IPS-NIHi7 (cell line): ENCODE measurements around the gene SLC39A1.

Experiments used
- DNase-seq: peaks from one replicate; pipeline ENCODE4 v3.0.0; 2012; ENCODE audit warnings: mixed read lengths; ENCODE audit errors: extremely low spot score

The SLC39A1 gene

DNA sequence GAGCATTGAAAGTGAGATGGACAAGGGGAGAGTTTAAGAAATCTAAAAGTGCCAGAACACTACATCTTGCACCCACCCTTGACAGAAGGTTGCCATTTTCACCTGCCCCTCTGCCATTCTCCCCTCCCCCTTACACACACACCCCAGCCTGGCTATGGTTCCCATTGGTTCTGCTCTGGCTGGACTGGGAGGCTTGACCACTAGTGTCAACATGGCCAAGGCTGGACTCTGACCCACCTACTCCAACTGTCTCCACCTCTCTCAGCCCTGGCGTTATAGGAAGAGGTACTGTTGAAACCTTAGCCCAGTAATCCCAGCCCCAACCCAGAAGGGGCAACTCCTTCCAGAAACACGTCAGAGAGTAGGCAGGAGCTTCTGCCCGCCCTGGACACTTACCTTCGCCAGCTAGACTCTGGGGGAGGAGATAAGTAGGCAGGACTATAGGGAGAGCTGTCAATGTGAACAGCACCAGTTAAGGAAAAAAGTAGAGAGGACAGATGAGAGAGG is 9.4 kb downstream of the SLC39A1 start:
- DNase-seq = no peak

GRCh38 chr1:153951801-153952200 is 11.5 kb downstream of the SLC39A1 start:
- DNase-seq = no peak

GRCh38 chr1:153951183-153951582 is 12.2 kb downstream of the SLC39A1 start:
- no peak for DNase-seq

GRCh38 chr1:153946622-153947241 is 16.6 kb downstream of the SLC39A1 start, which contains the start of gene DENND4B:
DENND4B (minus strand) TSS chr1:153946718; CDS start chr1:153944374, 2,344 bp downstream.
- DNase-seq = peak; percentile 99

GRCh38 chr1:153945795-153946621 is 17.3 kb downstream of the SLC39A1 start:
- DNase-seq = peak; percentile 69

DNA sequence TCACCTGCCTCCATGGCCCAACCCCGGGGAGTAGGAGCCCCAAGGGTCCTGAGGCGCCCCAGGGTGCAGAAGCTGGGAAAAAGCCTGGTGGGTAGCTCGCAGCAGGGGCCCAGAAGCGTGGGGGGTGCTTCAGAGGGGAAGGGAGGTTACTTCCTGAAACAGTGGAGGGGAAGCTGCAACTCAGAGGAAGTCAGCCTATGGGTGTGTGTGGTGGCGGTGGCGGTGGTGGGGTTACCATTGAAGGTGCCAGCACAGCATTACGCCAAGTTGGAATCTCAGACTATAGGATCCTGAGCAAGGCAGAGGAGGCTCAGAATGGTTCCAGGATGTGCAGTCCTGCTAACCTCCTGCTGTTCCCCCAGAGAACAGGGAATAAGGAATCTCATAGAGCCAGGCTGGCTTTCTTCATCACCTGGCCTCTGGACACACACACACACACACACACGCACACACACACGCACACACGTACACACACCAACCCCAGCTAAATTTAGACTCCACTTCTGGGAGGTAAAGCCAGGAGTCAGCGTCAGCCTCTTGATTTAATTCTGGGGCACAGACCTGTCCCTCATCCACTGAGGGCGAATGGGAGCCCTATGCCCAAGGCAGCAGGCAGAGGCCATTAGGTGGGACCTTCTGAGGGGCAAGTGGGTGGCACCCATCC is 18.1 kb downstream of the SLC39A1 start:
- no peak for DNase-seq

GRCh38 chr1:153944827-153945117 is 18.6 kb downstream of the SLC39A1 start:
- no peak for DNase-seq

DNA sequence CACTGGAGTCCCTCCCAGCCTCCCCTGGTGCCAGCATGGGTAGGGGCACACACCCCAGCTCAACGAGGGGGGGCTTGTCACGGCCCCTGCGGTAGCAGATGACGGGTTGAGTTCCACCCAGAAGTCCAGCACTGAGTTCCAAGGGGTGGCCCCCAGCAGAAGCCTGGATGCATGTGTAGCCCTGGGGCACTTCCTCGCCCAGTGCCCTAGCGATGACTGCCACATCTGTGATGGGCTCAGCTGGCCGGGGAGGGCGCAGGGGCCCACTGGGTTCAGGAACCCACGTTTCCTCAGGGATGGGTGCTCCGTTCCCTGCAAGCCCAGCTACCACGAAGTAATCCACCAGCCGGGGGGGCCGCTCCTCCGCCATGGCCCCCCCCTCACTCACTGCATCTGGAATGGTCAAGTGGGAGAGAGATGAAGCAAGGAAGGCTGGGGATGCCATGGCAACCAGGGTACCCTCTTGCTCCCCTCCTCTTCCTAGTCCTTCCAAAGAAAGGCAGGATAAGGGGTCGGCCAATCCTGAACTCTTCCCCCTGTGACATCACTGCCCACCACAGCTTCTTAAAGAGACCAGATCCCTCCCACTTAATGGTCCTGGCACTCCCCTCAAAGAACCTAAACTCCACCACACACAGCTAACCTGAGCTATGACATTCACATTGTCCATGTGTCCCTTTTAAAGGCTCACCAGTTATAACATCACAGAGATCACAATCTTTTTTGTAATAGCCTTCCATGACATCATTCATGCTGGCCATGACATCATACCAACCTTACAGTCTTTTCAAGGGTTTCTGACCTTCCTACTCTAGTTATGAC is 19.1 kb downstream of the SLC39A1 start:
- DNase-seq = no peak

DNA sequence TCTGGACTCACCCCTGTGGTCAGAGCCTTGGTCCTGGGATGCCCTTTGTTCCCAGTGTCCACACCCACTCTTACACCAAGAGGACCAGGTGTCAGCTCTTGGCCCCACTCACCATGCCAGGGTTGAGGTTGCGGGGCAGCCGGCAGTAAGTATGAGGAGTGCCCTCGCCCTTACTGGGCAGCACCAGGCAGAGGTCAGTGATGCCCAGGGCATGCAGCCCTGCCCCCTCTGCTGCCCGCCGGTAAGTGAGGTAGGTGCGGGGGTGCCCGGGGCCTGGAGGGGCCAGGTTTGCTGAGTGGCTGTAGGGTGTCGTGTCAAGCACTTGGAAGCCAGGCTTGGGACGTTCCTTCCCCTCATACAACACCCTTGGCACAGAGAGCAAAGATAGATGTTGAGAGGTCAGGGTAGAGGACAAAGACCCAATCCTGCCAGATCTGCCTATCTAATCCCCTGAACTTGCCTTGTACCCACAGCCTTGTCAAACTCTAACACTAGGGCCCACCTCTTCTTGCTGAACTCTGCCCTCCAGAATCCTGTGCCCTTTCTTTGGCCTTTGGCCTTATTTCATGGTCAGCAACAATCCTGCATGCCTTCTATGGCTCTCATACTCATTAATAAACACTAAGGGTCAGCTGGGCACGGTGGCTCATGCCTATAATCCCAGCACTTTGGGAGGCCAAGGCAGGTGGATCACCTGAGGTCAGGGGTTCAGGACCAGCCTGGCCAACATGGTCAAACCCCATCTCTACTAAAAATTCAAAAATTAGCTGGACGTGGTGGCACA is 20.4 kb downstream of the SLC39A1 start:
- no peak for DNase-seq

DNA sequence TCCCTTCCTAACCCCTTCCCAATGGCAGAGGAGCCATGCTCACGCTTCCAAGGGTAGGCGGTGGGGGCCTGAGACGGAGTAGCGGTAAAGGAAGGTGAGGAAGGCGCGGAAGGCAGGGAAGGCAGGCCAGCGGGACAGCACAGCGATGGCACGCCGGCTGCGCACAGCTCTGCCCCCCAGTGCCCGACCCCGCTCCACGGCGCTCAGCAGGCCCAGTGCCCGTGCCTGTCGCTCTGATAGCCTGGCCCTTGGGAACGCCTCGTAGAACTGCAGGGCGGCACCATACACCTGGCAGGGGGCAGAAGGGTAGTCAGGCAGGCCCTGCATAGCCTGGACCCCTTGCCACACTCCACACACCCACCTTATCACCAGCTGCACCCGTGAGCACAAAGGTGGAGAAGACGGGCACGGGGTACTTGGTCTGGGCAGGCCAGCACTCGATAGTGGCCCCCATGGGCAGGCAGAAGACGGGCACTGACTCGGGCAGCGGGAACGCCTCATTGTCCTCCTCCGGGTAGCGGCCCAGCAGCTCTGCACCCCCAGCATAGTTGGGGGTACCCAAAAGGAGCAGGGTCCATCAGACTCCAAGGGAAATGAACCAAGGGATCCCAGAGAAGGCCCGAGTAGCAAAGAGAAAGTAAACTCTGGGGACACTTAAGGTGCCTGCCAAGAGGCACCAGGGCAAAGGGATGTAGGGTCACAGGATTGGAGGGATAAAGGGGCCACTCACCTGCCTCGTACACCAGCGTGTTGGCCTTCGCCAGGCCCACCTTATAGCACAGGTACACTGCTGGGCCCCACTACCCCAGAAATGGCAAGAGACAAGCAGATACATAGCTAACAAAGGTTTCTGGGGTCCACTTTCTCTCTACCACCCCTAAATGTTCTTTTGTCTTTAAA is 21.3 kb downstream of the SLC39A1 start:
- no peak for DNase-seq

DNA sequence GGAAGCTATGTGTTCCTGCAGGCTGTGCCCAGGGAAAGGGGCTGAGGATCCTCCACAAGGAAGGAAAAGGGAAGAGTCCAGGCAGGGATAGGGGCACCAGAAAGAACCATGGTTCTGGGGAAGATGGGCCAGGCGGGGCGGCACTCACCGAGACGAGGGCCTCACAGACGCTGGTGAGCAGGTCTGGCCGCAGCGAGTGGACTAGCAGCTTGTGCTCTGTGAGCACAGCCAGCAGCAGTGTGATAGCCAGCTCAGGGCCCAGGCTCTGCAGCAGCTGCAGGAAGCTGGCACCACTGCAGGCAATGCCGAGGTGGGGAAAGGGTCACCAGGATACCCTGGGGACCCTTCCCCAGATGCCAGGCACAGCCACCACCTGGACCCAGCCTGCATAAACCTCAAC is 22.6 kb downstream of the SLC39A1 start:
- DNase-seq = no peak

GRCh38 chr1:153939476-153939875 is 23.9 kb downstream of the SLC39A1 start:
- no peak for DNase-seq

DNA sequence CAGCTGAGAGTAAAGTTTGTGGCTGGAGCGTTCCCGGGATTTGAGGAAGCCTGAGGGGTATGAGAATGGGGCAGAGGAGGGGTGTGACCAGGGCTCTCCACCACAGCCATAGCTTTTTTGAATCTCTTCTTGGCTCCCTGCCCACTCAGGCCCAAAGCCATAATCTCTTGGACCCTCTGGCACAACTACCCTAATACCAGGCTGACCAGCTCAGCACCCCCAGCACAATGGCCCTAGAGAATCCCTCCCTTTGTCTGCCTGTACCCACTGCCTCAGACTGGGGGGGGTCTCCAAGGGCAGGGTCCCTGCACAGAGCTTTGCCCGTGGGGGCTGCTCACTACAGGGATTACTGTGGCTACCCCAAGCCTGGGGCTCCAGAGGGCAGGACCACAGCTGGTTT is 24.3 kb downstream of the SLC39A1 start:
- no peak for DNase-seq

GRCh38 chr1:153937331-153937730 is 26.0 kb downstream of the SLC39A1 start:
- DNase-seq = no peak

DNA sequence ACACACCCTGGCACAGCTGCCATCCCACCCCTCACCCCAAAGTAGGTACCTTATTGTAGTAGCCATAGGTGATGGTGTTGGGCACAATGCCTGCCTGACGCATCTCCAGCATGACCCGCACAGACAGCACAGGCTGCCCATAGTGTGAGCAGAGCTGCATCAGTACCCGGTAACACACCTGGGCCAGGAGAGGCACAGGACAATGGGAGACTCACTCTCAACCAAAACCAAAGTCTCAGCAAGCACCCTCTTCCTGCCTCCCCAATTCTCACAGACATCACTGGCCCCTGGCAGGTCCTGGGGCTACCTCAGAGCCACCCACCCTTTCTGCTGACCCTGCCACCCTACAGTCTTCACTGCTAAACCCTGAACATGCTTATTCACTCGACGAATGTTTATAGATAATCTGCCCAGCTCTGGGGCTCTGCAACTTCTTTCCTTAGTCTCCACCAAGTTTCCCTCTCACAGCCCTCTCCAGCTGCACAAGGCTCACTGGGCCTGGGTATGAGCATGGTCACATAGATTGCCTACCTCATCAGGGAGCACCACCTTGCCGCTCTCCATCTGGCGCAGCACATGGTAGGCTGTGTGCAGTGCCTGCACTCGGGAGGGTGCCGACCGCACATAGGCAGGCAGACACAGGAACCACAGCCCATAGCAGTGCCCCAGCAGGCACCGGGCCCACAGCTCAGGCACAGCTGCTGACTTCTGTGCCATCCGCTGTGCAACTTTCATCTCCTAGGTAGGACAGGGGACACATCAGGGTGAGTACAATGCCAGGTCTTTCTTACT is 27.1 kb downstream of the SLC39A1 start:
- DNase-seq = no peak

DNA sequence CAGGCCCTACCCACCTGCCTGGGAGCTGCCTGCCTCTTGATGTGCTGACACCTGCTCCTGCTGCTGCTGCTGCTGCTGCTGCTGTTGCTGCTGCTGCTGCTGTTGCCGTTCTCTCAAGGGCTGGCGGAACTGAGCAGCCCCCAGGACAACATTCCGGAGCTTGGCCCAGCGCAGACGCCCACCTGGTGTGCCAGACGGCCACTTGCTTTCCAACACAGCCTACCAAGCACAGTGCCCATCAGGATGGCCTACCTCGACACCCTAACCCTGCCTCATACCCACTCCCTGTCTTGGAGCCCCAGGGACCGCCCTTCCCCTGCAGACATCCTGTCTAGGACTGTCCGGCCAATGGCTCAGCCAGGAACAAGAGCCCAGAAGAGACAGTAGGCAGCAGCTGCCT is 28.6 kb downstream of the SLC39A1 start:
- DNase-seq = no peak

DNA sequence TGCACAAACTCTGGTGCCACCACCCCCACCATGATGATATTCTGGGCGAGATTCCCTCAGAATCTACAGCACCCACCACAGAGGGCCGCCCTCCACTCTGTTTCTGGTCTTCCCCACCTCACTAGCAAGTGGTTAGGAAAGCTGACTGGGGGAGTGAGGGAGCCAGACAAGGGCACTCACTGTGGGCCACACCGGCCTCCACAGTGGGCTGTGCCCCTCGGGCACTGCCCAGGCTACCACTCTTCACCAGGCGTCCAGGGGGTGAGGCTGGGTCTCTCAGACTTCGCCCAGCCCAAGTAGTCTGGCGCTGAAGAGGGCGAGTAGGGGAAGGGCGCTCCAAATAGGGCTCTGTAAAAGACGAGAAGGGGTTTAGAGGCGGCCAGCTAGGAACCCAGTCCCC is 29.4 kb downstream of the SLC39A1 start:
- DNase-seq = no peak

DNA sequence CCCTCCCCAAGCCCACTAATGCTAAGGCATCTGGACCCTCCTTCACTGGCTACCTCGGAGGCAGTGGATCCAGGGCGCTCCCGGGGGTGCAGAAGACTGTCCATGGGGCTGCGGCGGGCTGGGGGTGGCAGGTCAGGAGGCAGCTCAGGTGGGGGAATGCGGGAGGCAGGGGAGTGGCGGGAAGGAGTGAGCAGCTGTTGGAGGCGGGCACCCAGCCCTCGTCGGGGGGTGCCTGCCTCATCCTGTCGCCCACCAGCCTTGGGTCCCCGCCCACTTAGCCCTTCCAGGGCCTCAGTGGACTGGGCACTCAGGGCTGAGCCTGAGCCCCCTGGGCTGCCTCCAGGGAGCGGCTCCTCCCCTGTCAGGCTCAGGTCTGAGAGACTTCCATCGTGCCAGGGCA is 29.9 kb downstream of the SLC39A1 start:
- no peak for DNase-seq
